Fibroblast of lung (primary cell): ENCODE results near the gene GHDC.

Experiments
- CTCF ChIP-seq, 2 donors: IDR thresholded peaks in 1 of 2; conservative IDR thresholded peaks in 1 of 2; 1 replicate in 1 of 2; 2 replicates in 1 of 2; pipeline ENCODE4 v1.5.1; 2011 to 2012; ENCODE audit warnings: low read length in 2 of 2, control low read depth in 1 of 2, inconsistent platforms in 1 of 2, low read depth in 1 of 2, mild to moderate bottlenecking in 1 of 2
- EZH2 ChIP-seq: IDR thresholded peaks from 2 replicates; pipeline ENCODE4 v1.5.1; 2012; ENCODE audit warnings: low read length, control low read depth, mild to moderate bottlenecking; ENCODE audit errors: missing control alignments

DNA sequence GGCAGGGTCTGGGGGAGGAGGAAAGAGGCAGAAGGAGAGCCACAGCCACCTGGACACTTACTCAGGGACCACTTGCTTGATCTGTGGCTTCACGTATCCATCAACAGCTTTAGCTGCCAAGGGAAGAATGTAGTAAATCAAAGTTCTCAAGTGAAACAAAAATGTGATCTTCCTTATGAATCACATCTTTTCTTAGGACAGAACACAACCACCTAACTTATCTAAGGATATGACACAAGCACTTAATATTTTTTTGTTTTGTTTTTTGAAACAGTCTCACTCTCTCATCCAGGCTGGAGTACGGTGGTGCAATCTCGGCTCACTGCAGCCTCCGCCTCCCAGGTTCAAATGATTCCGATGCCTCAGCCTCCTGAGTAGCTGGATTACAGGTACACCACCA lies 8.4 kb upstream of the GHDC start:
- TF ChIP-seq EZH2 (no peak), CTCF (conservative IDR thresholded peaks at IDR 0.05 in 1 of 2, IDR thresholded peaks at IDR 0.05 in 1 of 2; ENCODE audit: low read depth in 1 of 2, low read length in 2 of 2) (no peak)
